HG03520 (cell line): ENCODE results near the gene ITPRIPL1.
"Not testable (repeated sequence)": the region's sequence is repeated elsewhere in the genome, so short reads cannot be mapped to it uniquely, and the experiment has no call there.

Source experiments
- ATAC-seq: cut with Tn5 transposase; IDR thresholded peaks from one replicate; pipeline ENCODE4 v1.9.1; 2021; ENCODE audit warnings: mild to moderate bottlenecking, moderate library complexity; ENCODE audit not compliant: unreplicated experiment

Gene ITPRIPL1, protein sequence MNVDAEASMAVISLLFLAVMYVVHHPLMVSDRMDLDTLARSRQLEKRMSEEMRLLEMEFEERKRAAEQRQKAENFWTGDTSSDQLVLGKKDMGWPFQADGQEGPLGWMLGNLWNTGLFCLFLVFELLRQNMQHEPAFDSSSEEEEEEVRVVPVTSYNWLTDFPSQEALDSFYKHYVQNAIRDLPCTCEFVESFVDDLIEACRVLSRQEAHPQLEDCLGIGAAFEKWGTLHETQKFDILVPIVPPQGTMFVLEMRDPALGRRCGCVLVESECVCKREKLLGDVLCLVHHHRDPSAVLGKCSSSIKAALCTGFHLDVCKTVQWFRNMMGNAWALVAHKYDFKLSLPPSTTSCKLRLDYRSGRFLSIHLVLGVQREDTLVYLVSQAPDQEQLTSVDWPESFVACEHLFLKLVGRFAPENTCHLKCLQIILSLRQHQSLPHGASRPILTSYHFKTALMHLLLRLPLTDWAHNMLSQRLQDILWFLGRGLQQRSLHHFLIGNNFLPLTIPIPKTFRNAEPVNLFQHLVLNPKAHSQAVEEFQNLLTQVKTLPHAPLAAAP

DNA sequence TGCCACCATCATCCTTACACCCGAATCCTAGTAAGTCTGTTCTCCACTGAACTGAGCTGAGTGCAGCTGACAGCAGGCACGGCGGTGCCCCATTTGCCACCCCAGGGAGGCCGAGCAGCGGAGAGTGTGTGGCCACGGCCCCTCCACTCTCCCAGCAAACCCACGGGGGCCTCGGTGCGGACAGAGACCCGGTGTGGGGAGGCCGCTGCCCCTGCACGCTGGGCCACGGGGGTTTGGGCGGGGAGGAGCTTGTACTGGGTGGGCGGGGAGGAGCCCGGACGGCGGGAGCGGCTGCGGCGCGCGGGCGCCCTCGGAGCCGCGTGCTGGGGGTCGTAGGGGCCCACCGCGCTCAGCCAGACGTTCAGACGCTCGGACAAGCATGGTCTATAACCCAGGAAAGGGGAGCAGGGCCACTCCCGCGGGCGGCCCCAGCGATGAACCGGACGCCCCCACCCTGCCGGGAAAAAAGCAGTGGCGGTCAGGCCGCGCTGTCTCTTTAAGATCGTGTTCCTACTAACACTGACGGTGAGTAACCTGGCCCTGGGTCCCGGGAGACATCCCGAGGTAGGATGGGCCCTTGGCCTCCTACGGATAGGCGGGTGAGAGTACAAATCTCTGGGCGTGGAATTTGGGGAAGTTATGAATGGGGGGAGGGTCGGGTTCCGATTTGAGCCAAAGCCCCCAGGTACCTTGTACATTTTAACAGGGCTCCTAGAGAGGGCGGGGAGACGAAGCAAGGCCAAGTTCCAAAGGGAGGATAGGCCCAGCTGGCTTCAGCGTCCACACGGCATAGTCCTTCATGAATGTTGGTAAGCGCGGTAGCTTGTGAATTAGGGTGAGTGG is at the start of gene ITPRIPL1:
Gene ITPRIPL1 (plus strand): TSS at position 277 of the 843 bp plus-strand sequence. CDS start 523 bp downstream, at position 800.
- no peak for ATAC-seq

DNA sequence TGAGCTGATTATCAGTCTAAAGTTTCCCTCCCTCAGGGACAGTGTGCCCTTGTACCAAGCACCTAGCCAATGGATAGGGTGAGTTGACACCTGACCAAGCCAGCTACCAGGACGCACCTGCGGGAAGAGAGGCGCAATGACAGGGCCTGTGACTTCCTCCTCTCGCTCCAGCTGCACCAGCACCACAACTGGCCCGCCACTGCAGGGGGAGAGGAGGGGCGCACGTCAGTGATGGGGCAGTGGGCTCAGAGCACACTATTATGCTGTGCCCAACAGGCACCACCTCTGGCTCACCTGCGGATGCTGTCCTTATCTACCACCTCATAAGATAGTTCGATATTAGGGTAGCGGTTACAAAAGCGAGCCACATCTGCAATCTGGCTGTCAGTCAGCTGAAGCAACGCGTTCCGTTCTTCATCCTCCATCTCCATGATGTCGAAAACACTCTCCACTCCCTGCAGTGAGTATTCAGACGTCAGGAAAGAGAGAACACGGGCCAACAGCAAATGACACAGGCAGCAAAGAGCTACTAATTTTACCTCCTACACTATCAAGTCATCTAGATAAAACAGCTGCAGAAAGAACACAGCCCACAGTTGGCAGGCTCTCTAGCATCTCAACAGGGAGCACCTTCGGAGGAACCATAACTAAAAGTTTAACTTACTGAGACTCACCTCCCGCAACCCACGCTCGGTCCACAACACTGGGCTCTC is 48.2 kb upstream of the ITPRIPL1 start:
- no peak for ATAC-seq

DNA sequence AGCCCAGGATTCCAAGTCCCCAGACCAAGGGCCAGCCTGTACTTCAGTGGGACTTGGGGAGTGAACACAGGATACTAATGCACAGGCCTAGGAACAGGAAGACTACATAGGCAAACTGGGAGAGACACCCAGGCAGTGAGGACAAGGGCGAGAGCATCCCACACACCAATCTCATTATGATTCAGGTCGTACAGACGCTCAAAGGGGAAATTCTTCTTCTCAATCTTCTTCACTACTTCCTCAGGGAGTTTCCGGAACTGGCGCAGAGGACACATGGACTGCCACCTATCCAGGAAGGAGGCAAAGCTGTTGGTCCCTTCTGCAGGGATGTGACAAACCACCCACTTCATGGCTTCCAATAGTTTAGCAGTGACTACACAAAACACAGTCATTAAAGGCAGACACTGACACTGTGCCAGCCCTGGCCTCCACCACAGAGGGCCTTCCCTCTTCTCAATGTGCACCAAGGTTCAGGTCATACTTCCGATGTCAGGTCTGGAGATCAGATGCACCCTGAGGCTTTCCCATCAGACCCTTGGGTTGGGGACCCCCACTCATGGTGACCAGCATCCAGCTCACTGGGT is 37.8 kb upstream of the ITPRIPL1 start:
- ATAC-seq = no peak

- ATAC-seq = no peak
Observed at GRCh38 chr2:96291751-96292150, 33.4 kb upstream of the ITPRIPL1 start.

DNA sequence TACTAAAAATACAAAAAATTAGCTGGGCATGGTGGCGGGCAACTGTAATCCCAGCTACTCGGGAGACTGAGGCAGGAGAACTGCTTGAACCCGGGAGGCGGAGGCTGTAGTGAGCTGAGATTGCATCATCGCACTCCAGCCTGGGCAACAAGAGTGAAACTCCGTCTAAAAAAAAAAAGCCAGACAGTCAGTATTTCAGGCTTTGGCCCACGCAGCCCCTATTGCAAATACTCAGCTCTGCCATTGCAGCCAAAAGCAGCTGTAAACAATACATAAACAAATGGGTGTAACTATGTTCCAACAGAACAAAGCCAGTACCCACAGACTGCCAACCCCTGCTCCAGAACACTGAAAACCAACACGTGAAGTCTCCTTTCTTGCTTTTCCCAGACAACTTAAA is 30.8 kb upstream of the ITPRIPL1 start:
- ATAC-seq = not testable (repeated sequence)

DNA sequence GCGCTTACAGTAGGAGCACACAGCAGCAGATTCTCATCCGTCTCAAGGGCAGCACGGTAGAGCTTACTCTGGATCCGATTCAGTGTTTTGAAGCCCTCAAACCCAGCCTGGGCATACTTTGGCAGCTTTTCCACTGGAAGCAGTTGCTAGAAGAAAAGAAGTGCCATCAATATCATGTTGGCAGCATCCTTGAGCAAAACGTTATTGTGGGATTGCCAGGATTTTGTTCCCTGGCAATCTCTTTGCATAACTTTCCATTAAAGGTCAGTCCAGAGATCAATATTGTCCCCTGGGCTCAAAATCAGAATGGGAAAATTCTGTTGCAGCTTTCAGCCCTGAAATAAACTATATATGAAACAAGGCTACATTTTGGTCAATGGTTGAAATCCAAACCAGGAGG is 28.2 kb upstream of the ITPRIPL1 start:
- no peak for ATAC-seq

DNA sequence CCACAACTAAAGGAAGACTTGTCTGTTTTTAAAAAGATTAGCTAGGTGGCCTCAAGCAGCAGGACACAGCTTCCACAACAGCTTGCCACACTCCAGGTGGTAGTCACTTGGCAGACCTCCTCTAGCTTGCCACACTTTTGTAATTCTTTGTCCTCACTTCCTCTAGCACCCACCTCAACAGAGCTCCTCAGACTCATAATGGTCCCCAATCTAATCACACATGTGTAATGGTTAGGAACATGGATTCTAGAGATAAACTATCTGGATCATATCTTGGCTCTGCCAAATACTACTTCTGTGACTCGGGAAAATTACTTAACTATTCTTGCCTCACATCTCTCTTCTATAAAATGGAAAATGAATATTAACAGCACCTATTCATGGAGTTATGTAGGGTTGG is 23.3 kb upstream of the ITPRIPL1 start:
- no peak for ATAC-seq

GRCh38 chr2:96304606-96305005 is 20.5 kb upstream of the ITPRIPL1 start:
- ATAC-seq = no peak

DNA sequence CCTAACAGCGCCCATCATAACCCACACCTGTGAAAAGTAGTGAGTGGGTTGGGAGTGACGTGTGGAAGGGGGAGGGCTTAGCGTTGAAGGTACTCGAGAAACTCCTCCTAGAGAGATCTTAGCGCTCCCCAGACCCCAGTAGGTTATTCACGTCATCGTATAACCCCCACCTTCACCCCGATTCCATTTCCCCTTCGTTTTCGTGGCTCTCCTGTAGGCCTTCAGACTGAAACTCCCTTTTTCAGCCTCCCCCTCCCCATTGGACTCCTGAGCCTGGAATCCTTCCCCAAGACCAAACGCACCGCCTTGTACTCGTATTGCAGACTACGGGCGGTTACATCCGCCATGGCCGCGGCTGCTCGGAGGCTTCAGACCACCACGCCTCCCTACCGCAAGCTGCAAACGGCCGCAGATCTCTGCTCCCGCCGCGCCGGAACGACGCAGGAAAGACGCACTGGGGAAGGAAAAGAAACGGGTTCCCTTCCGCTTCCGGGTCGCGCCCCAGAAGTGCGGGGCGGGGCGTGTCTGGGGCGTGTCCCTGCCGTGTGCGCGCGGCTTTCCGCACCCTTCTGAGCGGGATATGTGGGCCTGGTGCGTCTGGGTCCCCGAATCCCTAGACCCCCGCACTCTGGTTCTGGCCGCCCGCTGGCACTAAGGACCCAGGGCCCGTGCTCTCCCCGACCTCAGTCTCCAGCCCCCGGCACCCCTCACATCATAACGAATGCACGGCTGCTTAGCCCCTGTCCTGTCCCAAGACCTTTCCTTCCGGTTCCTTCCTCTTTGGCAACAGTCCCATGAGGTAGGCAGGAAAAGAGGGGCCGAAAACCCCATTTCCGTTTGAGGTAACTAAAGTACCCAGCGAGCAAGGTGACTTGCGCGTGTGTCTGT is 19.8 kb upstream of the ITPRIPL1 start, which contains the start of gene SNRNP200:
Gene SNRNP200 (minus strand): TSS at position 456 of the 888 bp plus-strand sequence. CDS start 109 bp downstream, at position 347.
- peak; percentile 89 for ATAC-seq

DNA sequence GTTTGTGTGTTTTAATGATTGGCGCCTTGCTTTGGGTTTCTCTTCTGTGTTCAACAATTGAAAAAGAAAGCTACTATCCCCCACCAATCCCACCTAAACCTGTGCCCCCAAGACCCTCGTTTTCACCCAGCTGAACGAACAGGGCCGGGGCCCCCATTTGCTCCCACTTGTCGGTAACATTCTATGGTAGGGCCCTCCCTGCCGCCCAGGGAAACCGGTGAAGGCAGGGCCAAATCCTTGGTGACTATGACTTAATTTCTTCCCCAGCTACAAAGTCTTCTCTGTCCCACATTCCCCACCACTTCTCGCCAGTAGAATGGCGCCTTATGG is 19.2 kb upstream of the ITPRIPL1 start:
- ATAC-seq = no peak

DNA sequence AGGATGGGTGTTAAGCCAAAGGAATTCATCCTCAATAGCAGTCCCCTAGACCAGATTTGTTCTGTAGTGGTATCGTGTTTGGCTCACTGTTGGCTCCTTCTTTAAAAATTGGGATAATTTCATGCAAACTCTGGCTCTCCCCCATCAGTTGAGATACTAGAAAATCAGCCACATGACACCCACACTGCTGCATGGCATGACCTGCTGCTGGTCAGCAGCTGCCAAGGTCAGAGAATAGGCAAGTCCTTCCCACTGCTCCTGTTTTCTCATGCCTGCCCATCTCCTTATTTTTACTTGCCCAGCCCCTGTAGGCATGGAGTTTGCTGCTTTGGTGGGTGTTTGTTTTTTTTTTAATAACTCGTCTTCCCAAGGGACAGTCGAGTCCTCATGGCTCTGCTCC is 18.7 kb upstream of the ITPRIPL1 start:
- ATAC-seq = no peak

DNA sequence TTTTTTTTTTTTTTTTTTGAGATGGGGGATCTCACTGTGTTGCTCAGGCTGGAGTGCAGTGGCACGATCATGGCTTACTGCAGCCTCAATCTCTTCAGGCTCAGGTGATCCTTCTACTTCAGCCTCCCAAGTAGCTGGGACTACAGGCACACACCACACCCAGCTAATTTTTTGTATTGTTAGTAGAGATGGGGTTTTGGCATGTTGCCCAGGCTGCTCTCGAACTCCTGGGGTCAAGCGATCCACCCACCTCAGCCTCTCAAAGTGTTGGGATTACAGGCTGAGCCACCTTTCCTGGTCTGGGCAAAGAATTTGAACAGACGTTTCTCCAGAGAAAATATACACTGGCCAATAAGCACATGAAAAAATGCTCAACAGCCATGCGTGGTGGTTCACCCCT is 16.9 kb upstream of the ITPRIPL1 start:
- ATAC-seq = no peak

DNA sequence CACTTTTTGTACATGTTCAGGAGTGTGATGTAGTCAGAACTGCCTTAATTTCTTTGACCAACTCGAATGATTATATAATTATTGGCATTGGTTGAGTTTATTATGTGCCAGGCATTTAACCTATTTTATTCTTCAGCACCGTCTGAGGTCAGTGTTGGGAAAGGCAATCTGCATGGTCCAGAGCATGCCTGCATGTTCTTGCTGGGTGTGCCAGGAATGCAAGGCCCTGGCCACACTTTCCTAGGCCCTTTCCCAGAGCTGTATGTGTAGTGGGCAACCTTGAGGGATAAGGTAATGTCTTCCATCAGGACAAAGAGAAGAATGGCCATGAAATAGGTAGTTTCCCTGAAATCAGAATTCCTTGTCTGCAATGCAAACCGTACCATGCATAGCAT is 10.1 kb upstream of the ITPRIPL1 start:
- no peak for ATAC-seq

DNA sequence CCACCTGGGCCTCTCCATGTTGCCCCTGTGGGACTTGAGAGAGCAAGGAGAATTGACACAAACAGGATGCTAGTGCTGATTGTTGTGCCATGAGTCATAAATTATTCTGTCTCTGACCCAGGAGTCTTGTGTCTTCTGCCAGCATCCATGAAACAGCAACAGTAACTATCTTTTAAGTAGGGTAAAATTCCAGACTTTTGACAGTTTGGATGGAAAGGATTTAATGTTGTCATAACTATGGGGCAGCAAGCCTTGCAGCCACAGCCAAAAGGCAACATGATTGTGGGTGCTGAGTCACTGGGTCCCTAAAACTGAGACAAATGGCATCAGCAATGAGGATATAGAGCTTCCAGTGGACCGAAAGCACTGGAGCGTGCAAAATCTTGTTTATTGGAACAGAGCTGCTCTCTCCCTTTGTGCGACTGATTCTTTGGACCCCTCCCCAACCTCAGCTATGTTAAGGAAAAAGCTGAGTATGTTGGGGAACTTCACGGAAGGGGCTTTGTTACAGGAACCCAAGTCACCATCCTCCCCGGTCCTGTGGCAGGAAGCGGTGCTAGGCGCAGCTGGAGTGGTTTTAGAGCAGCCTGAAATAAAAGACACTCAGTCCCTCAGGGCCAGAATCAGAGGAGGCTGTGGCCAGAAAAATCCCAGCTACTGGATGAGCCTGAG is 9.6 kb upstream of the ITPRIPL1 start:
- ATAC-seq = no peak

- ATAC-seq = no peak
Observed at GRCh38 chr2:96316999-96317398, 8.1 kb upstream of the ITPRIPL1 start.

DNA sequence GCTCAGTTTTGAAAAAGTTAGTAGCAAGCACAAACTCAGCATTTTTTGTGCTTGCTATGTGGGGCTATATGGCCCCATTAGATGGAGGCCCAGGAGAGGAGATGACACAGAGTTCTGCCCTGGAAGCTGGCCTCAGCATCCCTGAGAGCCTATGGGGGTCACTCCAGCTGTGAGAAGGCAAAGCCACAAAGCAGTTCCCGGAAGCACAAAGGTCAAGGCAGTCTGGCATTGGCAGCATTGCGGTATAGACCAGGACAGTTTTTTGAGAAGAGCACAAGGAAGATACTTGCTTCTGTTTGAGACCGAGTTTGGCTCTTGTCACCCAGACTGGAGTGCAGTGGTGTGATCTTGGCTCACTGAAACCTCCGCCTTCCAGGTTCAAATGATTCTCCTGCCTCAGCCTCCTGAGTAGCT is 7.5 kb upstream of the ITPRIPL1 start:
- no peak for ATAC-seq

DNA sequence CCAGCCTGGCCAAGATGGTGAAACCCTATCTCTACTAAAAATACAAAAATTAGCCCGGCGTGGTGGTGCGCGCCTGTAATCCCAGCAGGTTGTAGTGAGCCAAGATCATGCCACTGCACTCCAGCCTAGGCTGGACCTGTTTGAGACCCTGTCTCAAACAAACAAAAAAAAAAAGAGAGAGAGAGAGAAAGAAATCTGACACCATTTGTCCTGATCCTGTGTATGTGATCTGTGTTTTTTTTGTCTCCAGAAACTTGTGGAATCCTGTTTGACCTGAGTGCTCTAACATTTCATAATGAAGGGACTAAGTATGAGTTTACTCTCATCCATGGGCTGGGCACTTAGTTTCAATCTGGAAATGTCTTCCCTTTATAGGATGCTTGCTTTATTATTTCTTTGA is 6.4 kb upstream of the ITPRIPL1 start:
- ATAC-seq = no peak

DNA sequence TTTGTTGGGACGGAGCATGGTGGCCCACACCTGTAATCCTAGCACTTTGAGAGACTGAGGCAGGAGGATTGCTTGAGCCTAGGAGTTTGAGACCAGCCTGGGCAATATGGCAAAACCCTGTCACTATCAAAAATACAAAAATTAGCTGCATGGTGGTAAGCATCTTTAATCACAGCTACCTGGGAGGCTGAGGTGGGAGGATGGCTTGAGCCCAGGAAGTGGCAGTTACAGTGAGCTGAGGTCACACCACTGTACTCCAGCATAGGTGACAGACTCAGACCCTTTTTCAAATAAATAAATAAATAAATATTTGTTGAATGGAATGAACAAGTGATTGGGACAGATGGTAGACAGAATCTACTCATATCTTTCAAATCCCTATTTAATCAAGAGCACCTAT is 5.7 kb upstream of the ITPRIPL1 start:
- no peak for ATAC-seq

GRCh38 chr2:96320326-96320725 is 4.8 kb upstream of the ITPRIPL1 start:
- ATAC-seq = no peak
